HepG2 (cell line): Measurements from ENCODE around the gene SURF1.

Experiments
- ATF7 ChIP-seq, 2 experiments: fragments of 450-650 bp in 1 of 2; sonication (generic) in 1 of 2; formaldehyde crosslinking in 1 of 2; IDR thresholded peaks; 2 replicates each; pipeline versions ENCODE4 v1.4.0 to v1.6.1; 2016 to 2020; ENCODE audit warnings: antibody characterized with exemption in 1 of 2, mild to moderate bottlenecking in 1 of 2, missing genetic modification reagents in 1 of 2
- ZNF124 ChIP-seq: sonication (generic); formaldehyde crosslinking; IDR thresholded peaks from 2 replicates; pipeline ENCODE4 v1.4.0; 2020; ENCODE audit warnings: missing genetic modification reagents

DNA sequence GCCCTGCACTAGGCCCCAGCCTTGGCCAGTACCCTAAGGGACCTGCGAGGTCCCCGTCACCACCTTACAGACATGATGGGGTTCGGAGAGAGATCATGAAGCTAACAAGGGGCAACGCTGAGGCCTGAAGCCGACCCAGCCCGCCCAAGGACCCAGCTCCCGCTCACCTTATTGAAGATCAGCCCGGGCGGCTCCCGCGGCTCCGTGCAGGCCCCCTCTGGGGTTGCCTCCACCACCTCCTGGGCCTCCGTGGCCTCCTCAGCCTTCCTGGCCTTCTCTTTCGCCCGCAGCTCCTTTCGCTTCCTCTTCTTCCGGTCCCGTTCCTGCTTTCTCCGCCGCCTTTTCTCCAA is 23.9 kb downstream of the SURF1 start:
- TF ChIP-seq ATF7 (IDR thresholded peaks at IDR 0.05) (no peak), ATF7 (CRISPR knock-in tag; IDR thresholded peaks at IDR 0.05) (no peak), ZNF124 (CRISPR knock-in tag) (no peak)
